G401.6 (cell line): ENCODE data around the gene MIS12.

Source experiments
- FAIRE-seq: peaks from 2 replicates; lab custom pipeline; 2012; peaks lifted over from hg19 to GRCh38; lab: Jason Lieb, UNC

The MIS12 gene

DNA sequence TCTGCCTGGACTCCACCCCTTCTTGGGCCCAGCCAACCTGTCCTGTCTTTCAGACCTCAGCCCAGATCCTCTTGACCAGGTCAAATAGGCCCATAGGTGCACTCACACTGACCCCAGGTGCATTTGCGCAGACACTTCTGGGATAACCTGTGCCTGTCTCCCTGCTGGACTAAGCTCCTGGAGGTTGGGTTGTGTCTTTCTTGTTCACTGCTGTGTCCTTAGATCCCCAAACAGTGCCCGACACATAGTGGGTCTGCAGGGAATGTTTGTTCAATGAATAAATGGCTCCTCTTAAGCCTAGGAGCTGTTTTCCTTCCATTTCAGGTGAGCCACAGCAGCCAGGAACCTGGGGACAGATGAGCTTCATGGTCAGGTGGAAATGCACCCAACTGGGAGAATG is 49.1 kb downstream of the MIS12 start:
- no peak for FAIRE-seq

DNA sequence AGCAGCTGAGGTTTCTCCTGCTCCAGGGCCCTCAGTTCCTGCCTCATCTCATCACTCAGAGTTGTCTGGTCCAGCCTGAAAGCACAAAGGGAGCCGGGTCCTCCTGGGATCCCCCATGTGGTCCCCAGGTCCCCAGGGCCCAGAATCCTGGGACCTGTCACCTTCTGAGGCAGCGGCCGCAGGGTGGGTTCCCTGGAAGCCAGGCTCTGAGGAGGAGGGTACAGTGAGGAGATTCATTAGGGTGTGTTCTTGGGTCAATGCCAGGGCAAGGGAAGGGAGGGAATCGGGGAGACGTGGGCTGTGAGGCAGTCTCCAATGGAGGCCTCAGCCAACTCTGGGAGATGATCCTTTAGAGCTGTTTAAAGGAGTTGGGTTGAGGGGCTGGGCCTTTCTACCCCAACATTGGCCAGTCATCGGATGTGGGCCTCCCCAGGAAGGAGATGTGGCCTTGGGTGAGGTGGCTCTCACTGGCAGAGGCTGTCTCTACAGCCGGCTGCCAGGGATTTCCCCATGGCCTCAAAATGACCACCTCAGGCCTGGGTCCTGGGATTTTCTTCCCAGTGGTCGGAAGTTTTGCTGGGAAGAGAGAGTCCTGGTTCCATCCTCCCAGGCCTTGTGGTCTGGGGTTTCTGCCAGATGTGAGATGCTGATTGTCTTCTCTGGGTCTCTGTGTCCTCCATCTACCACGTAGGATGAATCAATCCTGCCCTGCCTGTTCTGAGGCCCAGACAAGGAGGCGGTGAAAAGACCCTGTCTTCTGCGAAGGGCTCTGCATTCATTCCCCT is 50.7 kb downstream of the MIS12 start:
- FAIRE-seq: no peak

DNA sequence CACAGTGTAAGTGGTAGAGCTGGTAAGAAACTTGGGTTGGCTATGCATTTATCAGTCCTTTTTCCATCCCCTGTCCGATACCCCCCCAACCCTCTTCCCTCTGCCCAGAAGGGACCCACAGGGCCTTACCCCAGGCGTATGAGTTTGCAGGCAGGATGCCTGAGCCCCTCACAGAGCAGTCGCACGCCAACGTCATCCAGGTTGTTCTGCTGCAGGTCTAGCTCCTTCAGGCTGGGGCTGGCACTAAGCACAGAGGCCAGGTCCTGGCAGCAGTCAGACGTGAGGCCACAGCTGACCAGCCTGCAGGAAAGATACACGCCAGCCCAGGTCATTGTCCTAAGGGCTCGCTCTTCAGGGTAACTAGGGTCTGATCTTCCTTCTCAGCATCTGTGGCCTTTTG is 52.9 kb downstream of the MIS12 start:
- FAIRE-seq: no peak

DNA sequence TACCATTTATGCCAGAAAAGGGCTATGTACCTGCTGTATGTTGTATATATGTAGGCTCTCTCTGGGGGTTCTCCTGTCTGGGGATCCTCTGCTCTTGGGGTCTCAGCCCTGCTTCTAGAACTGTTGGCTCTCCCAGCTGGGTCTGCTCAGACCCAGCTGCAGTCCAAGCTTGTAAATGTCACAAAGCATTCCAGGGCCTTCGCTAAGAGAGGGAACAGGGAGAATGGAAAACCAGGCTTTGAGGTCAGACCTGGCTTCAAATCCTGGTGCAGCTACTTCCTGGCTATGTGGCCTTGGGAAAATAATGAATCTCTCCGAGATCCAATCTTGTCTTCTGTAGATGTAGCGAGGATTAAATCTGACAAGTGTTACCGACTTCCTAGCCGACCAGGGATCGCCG is 54.0 kb downstream of the MIS12 start:
- FAIRE-seq: no peak
